DOHH2 (cell line): Measurements from ENCODE around the gene TPX2.

Experiments
- H3F3A ChIP-seq: fragments of 200-600 bp; sonication (generic), shearing (Covaris generic); 2 replicates; pipeline ENCODE4 v1.6.0; 2016; ENCODE audit warnings: antibody characterized with exemption, mild to moderate bottlenecking; ENCODE audit not compliant: control insufficient read depth, insufficient read depth
- H3K27ac ChIP-seq: fragments of 200-600 bp; sonication (generic); 2 replicates; pipeline ENCODE4 v1.5.1; 2014; ENCODE audit warnings: low read depth, mild to moderate bottlenecking, low read length, moderate library complexity
- H3K27me3 ChIP-seq: fragments of 200-600 bp; sonication (generic); 2 replicates; pipeline ENCODE4 v1.6.1; 2014; ENCODE audit warnings: mild to moderate bottlenecking, low read length, mixed read lengths; ENCODE audit not compliant: control insufficient read depth
- H3K36me3 ChIP-seq: fragments of 200-600 bp; sonication (generic); 2 replicates; pipeline ENCODE4 v1.6.1; 2014; ENCODE audit warnings: mild to moderate bottlenecking, low read length, moderate library complexity, mixed read lengths; ENCODE audit not compliant: control insufficient read depth
- H3K4me1 ChIP-seq: fragments of 200-600 bp; sonication (generic); 2 replicates; pipeline ENCODE4 v1.6.1; 2014; ENCODE audit warnings: mild to moderate bottlenecking, low read length, mixed read lengths; ENCODE audit not compliant: control insufficient read depth
- H3K4me2 ChIP-seq: fragments of 200-600 bp; sonication (generic); 2 replicates; pipeline ENCODE4 v1.6.0; 2014; ENCODE audit warnings: mild to moderate bottlenecking, low read length, moderate library complexity
- H3K4me3 ChIP-seq: fragments of 200-600 bp; sonication (generic); 2 replicates; pipeline ENCODE4 v1.5.1; 2014; ENCODE audit warnings: mild to moderate bottlenecking, low read length, mixed read lengths
- H3K79me2 ChIP-seq: fragments of 200-600 bp; sonication (generic); 2 replicates; pipeline ENCODE4 v1.6.1; 2014; ENCODE audit warnings: mild to moderate bottlenecking, low read length, mixed read lengths; ENCODE audit not compliant: control insufficient read depth
- H3K9me2 ChIP-seq: fragments of 200-600 bp; sonication (generic); replicated peaks from 2 replicates; pipeline ENCODE4 v1.6.1; 2014; ENCODE audit warnings: mild to moderate bottlenecking, low read length, mixed read lengths; ENCODE audit not compliant: control insufficient read depth
- H3K9me3 ChIP-seq: fragments of 200-600 bp; sonication (generic); 2 replicates; pipeline ENCODE4 v1.6.1; 2014; ENCODE audit warnings: antibody characterized with exemption, low read length, mixed read lengths; ENCODE audit not compliant: control insufficient read depth, insufficient read depth
- H4K20me1 ChIP-seq: fragments of 200-600 bp; sonication (generic); 2 replicates; pipeline ENCODE4 v1.6.0; 2014; ENCODE audit warnings: low read depth, mild to moderate bottlenecking, antibody characterized with exemption, low read length, moderate library complexity; ENCODE audit not compliant: control insufficient read depth, insufficient read depth
- CTCF ChIP-seq: fragments of 200-600 bp; sonication (generic); IDR thresholded peaks from one replicate; pipeline ENCODE4 v1.5.1; 2014; ENCODE audit warnings: antibody characterized with exemption, mild to moderate bottlenecking, low read depth, low read length; ENCODE audit not compliant: poor library complexity, severe bottlenecking
- EZH2phosphoT487 ChIP-seq: fragments of 200-600 bp; sonication (generic); IDR thresholded peaks from 2 replicates; pipeline ENCODE4 v1.6.1; 2017; ENCODE audit warnings: borderline replicate concordance, mild to moderate bottlenecking, antibody characterized with exemption, low read length, moderate library complexity, mixed read lengths

The TPX2 gene

GRCh38 chr20:31838646-31839292, 99.7 kb downstream of the TPX2 start:
- Histone ChIP-seq H3K9me2 (no peaks in the 10 kb centered on the region), H3K9me3 (no peaks in the 10 kb centered on the region), H3K36me3 (no peaks in the 10 kb centered on the region), H3K4me2 (no peak overlapping the region), H3K27me3 (peaks cover 15% of the 10 kb centered on the region), H3K79me2 (no peaks in the 10 kb centered on the region), H3K27ac (no peak overlapping the region), H3K4me3 (no peak overlapping the region), H3K4me1 (peaks cover 6% of the 10 kb centered on the region; the same call in 1 of the 2 replicates), H3F3A (no peaks in the 10 kb centered on the region), H4K20me1 (no peaks in the 10 kb centered on the region)
- TF ChIP-seq EZH2phosphoT487 (no peak), CTCF (no peak)

- H3K9me2 ChIP-seq: no peaks in the 10 kb centered on the region
- H3K4me1 ChIP-seq: peaks cover 6% of the 10 kb centered on the region; the same call in 1 of the 2 replicates
- no peaks in the 10 kb centered on the region for H3K79me2 ChIP-seq
- no peaks in the 10 kb centered on the region for H3K36me3 ChIP-seq
- no peak for TF ChIP-seq CTCF
- no peak for TF ChIP-seq EZH2phosphoT487
- no peaks in the 10 kb centered on the region for H3K9me3 ChIP-seq
- no peaks in the 10 kb centered on the region for H4K20me1 ChIP-seq
- H3K27ac ChIP-seq: no peak overlapping the region
- H3F3A ChIP-seq: no peaks in the 10 kb centered on the region
- H3K4me2 ChIP-seq: no peak overlapping the region
- no peak overlapping the region for H3K4me3 ChIP-seq
- H3K27me3 ChIP-seq: peaks cover 15% of the 10 kb centered on the region
Measured at GRCh38 chr20:31839782-31840487, 100.8 kb downstream of the TPX2 start.

GRCh38 chr20:31840906-31841816, 102.1 kb downstream of the TPX2 start:
- Histone ChIP-seq H3K79me2 (no peaks in the 10 kb centered on the region), H3K9me3 (no peaks in the 10 kb centered on the region), H3K9me2 (no peaks in the 10 kb centered on the region), H3K4me3 (no peak overlapping the region), H3K4me1 (peaks cover 6% of the 10 kb centered on the region; the same call in 1 of the 2 replicates), H4K20me1 (no peaks in the 10 kb centered on the region), H3K4me2 (no peak overlapping the region), H3K36me3 (no peaks in the 10 kb centered on the region), H3F3A (no peaks in the 10 kb centered on the region), H3K27ac (no peak overlapping the region), H3K27me3 (peaks cover 15% of the 10 kb centered on the region)
- no peak for TF ChIP-seq CTCF
- no peak for TF ChIP-seq EZH2phosphoT487
